GM19452 (cell line): ENCODE measurements around the gene PLCH1.

Experiments
- ATAC-seq: cut with Tn5 transposase; IDR thresholded peaks from one replicate; pipeline ENCODE4 v1.9.1; 2021; ENCODE audit not compliant: unreplicated experiment

The PLCH1 gene

GRCh38 chr3:155553326-155553725, 191.5 kb downstream of the PLCH1 start:
- ATAC-seq: no peak

DNA sequence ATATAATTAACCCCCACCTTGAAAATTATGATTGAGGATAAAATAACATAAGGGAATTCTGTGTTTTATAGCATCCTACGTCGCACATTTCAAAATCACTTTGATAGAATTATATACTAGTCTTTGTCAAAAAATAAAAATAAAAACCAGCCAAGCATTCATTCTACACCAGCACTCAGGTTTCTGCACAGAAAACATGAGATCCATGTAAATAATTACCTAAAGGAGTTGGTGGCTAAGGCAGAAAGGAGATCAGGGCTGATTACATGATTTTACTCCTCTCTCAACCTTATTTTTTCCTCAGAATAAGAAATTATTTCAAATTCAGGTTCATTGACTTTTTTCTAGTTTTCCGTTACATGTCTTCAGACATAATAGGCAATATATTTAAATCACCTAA, 194.5 kb downstream of the PLCH1 start:
- ATAC-seq: no peak

DNA sequence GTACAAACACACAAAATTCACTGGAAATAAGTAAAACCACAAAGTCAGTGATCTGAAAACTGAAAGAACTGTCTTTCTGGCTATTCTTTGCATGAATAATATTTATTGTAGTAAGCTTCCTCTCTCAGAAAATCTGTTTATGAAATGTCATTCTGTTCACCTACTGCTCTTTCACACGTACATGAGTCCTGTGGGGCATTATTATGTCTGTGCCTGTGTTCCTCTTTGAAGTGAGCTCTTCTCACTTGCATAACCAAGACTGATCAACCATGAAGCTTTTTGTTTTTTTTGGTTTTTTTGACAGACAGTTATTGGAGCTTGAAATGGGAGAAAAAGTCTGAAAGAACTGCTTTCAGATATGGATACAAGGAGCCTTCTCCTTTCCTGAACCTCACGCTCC, 195.8 kb downstream of the PLCH1 start:
- peak; percentile 91 for ATAC-seq

GRCh38 chr3:155548195-155548594, 196.7 kb downstream of the PLCH1 start:
- ATAC-seq: no peak

DNA sequence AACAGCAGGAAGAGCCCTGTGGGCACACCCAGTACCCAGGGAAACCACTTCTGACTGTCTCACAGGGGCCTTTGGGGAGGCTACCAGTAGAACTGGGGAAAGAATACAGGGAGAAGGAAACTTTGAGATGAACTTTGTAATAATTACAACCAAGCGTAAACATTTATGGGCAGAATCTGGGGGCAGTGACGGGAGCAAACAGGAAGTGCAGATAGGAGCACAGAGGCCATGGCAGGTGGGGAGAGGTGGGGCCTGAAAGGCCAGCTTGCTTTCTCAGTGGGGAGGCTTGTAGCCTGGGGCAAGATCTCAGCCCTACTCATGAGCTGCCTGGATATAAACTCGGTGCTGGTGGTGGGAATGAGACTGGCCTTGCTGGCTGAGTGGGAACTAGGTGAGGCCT, 209.8 kb downstream of the PLCH1 start:
- ATAC-seq: no peak

- no peak for ATAC-seq
Measured at GRCh38 chr3:155528579-155528978, 216.3 kb downstream of the PLCH1 start.

- no peak for ATAC-seq
Measured at GRCh38 chr3:155525324-155525833, 219.5 kb downstream of the PLCH1 start.

GRCh38 chr3:155520463-155520862, 224.4 kb downstream of the PLCH1 start:
- ATAC-seq: no peak

DNA sequence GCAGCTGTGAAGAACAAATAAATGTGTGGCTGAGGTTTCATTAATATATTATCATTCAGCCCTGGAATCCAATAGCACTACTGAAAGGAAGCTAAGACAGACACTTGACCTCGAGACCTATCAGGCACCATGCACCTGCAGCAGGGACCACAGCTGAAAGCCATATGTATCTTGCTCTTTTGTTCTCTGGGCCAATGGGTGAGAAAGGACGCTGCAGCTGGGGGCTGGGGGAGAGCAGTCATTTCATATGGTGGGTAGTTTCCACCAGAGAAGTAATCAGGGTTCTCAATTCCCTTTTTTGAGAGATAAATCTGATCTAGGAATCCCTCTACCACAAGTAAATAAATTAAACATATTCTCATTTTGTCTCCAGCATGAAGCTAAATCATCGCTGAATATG, 225.8 kb downstream of the PLCH1 start:
- peak; percentile 83 for ATAC-seq

DNA sequence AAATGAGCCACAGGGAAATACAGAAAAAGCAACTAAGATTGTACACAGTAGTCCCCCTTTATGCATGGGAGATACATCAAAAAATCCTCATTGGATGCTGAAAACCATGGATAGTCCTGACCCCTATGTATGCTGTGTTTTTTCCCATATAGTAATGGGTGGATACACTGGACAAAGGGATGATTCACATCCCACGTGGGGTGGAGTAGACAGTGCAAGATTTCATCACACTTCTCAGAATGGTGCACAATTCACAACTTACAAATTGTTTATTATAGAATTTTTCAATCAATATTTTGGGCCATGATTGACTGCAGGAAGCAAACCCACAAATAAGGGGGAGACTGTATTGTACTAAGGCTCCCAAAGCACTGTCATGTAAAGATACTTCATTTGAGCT, 227.0 kb downstream of the PLCH1 start:
- no peak for ATAC-seq

DNA sequence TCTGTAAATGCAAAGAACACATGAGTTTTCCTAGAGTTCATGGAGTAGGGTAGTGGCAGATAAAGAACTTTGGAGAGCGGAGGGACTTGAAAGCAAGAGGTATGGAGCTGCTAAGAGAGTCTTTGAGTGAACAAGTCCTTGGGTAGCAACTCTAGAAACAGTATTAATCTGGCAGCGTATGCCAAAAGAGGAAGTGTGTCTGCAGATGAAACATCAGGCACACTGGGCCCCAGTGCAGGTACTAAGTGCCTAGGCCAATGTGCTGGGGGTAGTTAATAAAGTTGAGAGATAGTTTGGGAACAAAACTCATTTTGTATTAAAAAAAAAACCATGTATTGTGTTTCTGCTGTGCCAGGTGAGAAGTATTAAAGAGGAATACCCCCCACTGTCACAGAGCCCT, 228.4 kb downstream of the PLCH1 start:
- ATAC-seq: no peak

- ATAC-seq: no peak
Measured at GRCh38 chr3:155512867-155513261, 232.0 kb downstream of the PLCH1 start.

DNA sequence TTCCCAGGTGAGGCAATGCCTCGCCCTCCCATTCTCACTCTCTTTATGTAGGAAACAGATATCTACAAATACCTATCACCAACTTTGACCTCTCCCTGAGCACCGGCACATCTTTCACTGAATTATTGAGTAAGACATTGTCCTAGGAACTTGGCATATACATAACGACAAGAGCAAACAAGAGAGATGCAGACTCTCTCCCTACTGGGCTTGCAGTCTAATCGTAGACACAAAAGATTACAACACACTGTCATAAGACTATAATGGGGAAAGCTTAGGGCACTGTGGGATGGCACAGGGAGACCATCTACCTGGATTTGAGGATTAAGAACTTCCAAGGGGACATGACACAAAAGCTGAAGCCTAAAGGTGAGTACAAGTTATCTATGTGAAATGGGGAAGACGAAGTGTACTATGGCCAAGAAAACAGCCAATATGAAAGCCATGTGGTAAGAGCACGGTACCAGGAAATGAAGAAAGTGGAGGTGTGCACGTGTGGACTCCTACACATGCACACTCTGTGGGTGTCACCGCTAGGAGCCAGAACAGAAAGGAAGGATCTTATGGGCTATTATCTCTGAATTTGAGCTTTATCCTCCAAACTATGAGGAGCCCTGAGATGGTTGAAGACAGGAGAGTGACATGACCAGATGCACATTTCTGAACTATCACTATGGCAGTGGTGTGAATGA, 232.6 kb downstream of the PLCH1 start:
- ATAC-seq: no peak

- ATAC-seq: no peak
Measured at GRCh38 chr3:155504682-155505081, 240.2 kb downstream of the PLCH1 start.

- no peak for ATAC-seq
Measured at GRCh38 chr3:155502630-155503029, 242.2 kb downstream of the PLCH1 start.

DNA sequence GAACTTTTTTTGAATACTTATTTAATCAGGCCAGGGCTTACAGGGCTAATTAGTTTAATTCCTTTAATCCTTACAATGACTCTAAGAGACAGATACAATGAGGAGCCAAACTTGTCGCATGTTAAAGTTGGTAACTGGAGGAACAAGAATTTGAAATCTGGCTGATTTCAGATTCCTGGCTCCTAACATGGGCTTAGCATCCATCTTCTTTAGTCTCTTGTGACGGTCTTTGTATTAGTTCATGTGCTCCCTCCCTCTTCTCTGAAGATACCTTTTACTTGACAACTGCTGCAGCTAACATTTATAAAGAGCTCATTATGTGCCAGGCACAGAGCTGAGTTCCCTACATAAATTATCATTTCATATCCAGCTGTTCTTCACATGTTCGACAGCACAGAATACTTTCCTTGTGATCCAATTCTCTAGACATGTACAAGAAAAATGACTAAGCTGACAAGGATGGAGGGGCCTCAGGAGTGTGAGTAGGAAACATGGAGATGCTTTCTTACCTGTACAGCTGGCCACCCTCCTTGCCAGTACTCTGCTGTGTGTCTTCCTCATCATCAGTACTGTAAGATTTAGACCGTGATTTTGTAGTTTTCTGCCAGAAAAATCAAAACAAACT, 244.6 kb downstream of the PLCH1 start:
- ATAC-seq: no peak

DNA sequence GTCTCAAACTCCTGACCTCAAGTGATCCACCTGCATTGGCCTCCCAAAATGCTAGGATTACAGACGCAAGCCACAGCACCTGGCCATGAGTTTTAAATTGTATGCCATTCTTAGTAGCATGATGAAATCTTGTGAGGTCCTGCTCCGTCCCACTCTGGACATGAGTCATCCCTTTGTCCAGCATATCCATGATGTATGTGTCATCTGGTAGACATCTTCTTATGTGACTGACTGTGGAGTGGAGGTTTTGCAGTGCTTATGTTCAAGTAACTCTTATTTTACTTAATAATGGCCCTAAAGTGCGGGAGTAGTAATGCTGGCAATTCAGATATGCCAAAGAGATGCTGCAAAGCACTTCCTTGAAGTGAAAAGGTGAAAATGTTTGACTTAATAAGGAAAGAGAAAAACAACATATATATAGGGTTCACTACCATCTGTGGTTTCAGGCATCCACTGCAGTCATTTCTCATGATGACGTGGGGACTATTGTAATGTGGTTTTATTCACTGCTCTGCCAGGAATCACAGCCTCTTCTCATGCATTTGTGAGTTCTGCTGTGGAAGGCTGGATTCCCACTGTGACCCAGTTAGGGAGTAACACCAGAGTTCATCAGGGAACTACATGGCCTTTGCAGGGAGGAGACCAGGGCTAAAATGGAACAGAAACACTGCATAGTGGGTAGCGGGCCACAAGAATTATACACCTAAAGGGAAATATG, 246.8 kb downstream of the PLCH1 start:
- no peak for ATAC-seq

- no peak for ATAC-seq
Measured at GRCh38 chr3:155496206-155496605, 248.7 kb downstream of the PLCH1 start.

GRCh38 chr3:155495387-155495786, 249.5 kb downstream of the PLCH1 start:
- peak; percentile 90 for ATAC-seq

DNA sequence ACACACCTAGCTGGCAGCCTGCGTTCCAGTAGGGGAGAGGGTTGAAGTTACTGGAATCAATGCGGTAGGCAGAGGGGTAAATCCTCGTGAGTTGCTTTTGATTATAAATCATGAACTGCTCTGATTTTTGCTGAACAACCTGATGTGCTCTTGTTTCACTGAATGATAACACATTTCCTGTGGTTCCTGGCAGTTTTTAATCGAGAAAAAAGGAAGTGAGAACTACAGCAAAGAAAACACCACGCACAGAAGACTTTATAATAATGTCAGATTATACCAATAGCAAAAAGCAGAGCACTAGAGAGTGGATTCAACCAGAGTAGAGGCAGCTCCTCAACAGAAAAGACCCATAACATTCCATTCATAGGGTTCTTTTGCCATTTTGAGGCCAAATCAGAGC, 250.5 kb downstream of the PLCH1 start:
- no peak for ATAC-seq

DNA sequence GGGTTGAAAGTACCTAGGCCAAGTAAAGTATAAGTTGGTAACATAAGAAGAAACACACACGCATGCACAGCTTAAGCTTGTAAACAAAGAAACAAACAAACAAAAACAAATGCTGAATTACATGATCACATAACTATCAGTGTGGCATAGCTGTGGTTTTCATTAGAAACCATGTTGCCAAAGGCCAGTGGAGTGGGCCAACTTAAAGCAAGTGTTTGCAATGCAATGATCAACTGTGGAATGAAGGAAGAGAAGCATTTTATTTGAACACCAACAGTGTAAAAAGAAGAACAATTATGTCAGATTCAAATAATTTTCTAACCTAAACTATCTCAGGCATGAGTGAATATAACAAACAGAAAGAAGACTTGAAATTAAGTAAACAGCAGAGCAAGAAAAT, 252.0 kb downstream of the PLCH1 start:
- no peak for ATAC-seq

- no peak for ATAC-seq
Measured at GRCh38 chr3:155491696-155492095, 253.2 kb downstream of the PLCH1 start.
